Measurements from ENCODE around the gene GPR39. TPM values are rescaled to one million over a fixed set of nuclear protein-coding genes. Genes with fewer than 3 reads are reported as not detected.

GPR39 gene
- total RNA-seq, 1 donor from 2014 or later: 0.20 TPM

DNA sequence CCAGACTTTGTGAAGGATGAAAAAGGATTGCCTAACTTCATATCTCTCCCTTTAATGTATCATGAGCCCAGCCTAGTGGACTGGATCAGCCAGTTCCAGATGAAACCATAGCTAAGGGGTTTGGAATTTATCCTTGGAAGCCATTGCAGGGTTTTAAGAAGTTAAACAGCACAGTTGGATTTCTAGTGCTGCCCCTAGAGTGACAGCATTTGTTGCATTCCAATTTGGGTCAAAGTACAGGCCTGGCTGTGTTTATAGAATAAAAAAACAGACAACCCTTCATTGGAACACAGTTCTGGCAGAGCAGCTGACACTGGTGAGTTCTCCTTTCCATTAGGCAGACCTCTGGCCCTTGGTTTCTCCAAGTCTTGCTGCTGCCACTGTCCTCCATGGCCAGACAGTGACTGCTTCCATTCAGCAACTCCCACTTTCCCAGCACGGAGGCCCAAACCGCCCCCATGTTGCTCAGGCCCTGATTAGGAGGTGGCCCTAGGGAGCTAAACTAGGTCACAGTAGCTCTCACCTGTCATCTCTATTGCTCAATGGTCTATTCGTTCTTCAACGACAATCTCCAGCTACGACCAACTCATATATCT lies 8.0 kb downstream of the GPR39 start:
- Mint-ChIP-seq H3K27me3 (ENCODE audit: low read depth) (peaks cover 32% of the 10 kb centered on the region), H3K4me3 (ENCODE audit: unreplicated experiment) (no peak overlapping the region), H3K36me3 (ENCODE audit: low read depth) (no peaks in the 10 kb centered on the region), H3K27ac (ENCODE audit: unreplicated experiment) (no peak overlapping the region), H3K4me1 (ENCODE audit: low read depth) (peaks cover 4% of the 10 kb centered on the region), H3K9me3 (ENCODE audit: low read depth) (no peaks in the 10 kb centered on the region)
- DNase-seq (ENCODE audit: low spot score): no peak
- TF ChIP-seq, protein P1, sequence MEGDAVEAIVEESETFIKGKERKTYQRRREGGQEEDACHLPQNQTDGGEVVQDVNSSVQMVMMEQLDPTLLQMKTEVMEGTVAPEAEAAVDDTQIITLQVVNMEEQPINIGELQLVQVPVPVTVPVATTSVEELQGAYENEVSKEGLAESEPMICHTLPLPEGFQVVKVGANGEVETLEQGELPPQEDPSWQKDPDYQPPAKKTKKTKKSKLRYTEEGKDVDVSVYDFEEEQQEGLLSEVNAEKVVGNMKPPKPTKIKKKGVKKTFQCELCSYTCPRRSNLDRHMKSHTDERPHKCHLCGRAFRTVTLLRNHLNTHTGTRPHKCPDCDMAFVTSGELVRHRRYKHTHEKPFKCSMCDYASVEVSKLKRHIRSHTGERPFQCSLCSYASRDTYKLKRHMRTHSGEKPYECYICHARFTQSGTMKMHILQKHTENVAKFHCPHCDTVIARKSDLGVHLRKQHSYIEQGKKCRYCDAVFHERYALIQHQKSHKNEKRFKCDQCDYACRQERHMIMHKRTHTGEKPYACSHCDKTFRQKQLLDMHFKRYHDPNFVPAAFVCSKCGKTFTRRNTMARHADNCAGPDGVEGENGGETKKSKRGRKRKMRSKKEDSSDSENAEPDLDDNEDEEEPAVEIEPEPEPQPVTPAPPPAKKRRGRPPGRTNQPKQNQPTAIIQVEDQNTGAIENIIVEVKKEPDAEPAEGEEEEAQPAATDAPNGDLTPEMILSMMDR (IDR thresholded peaks at IDR 0.05): no peak

DNA sequence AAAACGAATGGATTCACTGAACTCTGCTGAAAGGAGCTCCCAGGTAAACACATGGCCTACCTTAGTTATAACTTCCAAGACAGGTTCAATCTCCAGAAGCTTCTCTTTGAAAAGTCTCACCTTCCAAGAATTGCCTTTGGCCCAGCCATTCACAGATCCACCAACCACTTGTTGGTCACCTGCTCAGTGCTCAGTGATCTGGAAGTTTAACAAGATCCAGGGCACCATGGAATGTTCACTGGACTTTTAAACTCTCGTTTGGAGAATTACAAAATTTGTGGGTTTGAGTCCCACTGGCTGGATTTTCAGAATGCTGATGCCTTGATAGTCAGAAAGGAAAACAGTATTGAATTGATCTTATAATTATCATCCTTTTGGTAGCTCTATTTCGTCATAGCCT lies 9.4 kb downstream of the GPR39 start:
- no peak overlapping the region for H3K27ac Mint-ChIP-seq (ENCODE audit: unreplicated experiment)
- H3K9me3 Mint-ChIP-seq (ENCODE audit: low read depth): no peaks in the 10 kb centered on the region
- no peaks in the 10 kb centered on the region for H3K36me3 Mint-ChIP-seq (ENCODE audit: low read depth)
- TF ChIP-seq, protein P1 (IDR thresholded peaks at IDR 0.05): no peak
- peaks cover 31% of the 10 kb centered on the region for H3K27me3 Mint-ChIP-seq (ENCODE audit: low read depth)
- no peak for DNase-seq (ENCODE audit: low spot score)
- peaks cover 4% of the 10 kb centered on the region for H3K4me1 Mint-ChIP-seq (ENCODE audit: low read depth)
- H3K4me3 Mint-ChIP-seq (ENCODE audit: unreplicated experiment): no peak overlapping the region

DNA sequence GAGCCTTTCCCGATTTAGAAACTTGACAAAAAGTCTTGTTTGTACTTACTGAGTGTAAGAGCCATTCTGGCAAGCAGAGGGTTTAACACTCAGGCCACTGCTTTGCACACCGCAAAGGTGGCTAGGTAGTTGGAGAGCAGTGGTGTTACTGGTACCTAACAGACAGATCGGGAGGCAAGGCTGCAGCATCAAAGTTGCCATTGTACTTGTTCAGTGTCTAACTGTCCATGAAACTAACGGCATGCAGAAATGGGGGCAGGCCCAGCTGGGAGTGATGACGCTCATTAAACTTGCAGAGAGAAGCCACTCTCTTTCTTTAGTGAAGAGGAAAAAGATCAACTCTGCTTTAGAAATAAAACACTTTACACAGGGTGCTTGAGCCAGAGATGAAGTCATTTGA lies 10.1 kb downstream of the GPR39 start:
- Mint-ChIP-seq H3K27me3 (ENCODE audit: low read depth) (peaks cover 27% of the 10 kb centered on the region), H3K36me3 (ENCODE audit: low read depth) (no peaks in the 10 kb centered on the region), H3K27ac (ENCODE audit: unreplicated experiment) (no peak overlapping the region), H3K9me3 (ENCODE audit: low read depth) (no peaks in the 10 kb centered on the region), H3K4me1 (ENCODE audit: low read depth) (peaks cover 4% of the 10 kb centered on the region), H3K4me3 (ENCODE audit: unreplicated experiment) (no peak overlapping the region)
- no peak for DNase-seq (ENCODE audit: low spot score)
- TF ChIP-seq, protein P1 (IDR thresholded peaks at IDR 0.05): no peak

DNA sequence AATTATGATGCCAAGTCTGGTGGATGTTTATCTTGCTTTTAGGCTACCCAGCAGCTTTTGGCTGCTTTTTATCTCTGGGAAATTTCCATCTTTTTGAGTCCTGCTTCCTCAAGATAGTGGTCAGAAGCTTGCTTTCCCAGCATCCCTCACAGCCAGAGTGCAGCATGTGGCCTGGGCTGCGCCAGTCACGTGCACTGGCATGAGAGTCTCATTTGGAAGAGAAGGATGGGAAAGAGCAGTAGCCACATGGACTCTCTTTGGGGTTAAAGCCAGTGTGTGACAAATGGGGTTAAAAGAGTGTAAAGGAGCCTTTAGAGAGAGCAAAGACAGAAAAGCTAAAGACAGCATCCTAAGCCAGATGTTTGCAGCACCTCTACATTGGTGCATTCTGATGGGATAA lies 12.7 kb downstream of the GPR39 start:
- Mint-ChIP-seq H3K4me3 (ENCODE audit: unreplicated experiment) (no peak overlapping the region), H3K27ac (ENCODE audit: unreplicated experiment) (no peak overlapping the region), H3K4me1 (ENCODE audit: low read depth) (peaks cover 4% of the 10 kb centered on the region), H3K27me3 (ENCODE audit: low read depth) (peaks cover 19% of the 10 kb centered on the region), H3K9me3 (ENCODE audit: low read depth) (peaks cover 12% of the 10 kb centered on the region), H3K36me3 (ENCODE audit: low read depth) (peaks cover 2% of the 10 kb centered on the region)
- DNase-seq (ENCODE audit: low spot score): no peak
- TF ChIP-seq, protein P1 (IDR thresholded peaks at IDR 0.05): no peak

DNA sequence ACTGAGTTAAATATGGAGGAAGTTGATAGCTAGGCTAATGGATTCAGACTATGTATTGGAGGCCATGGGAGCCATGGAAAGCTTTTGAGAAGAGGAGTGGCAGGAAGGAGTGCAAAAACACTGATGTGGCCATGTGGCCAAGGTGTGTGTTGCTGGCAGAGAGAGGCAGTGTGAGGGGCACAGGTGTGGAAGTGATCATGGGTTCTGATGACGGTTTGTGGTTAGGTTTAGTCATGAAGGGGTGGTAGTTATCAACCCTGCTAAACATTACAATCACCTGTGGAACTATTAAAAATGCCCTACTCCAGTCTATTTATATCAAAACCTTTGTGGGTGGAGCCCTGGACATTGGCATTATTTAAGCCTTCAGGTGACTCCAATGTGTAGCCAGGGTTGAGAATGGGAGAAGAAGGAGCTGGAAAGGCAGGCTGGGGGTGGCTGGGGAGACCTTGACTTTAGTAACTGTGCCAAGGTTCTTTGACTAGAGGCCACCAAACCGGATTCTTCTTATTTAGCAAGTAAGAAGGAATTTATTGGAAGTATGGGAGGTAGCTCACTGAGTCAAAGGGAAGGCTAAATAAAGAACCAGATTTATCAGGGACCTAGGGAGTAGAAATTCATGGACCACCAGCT lies 13.5 kb downstream of the GPR39 start:
- Mint-ChIP-seq H3K27ac (ENCODE audit: unreplicated experiment) (no peak overlapping the region), H3K4me1 (ENCODE audit: low read depth) (peaks cover under 1% of the 10 kb centered on the region), H3K4me3 (ENCODE audit: unreplicated experiment) (no peak overlapping the region), H3K9me3 (ENCODE audit: low read depth) (peaks cover 12% of the 10 kb centered on the region), H3K27me3 (ENCODE audit: low read depth) (peaks cover 19% of the 10 kb centered on the region), H3K36me3 (ENCODE audit: low read depth) (peaks cover 2% of the 10 kb centered on the region)
- TF ChIP-seq, protein P1 (IDR thresholded peaks at IDR 0.05): no peak
- DNase-seq (ENCODE audit: low spot score): no peak
